NAMALWA (cell line): ENCODE measurements around the gene FUT8.
A peak's percentile ranks its signal among the peaks of the same experiment; 100 is the strongest.

Source experiments
- DNase-seq: peaks from one replicate; pipeline ENCODE4 v3.0.0-alpha.2; 2015; ENCODE audit warnings: low spot score

The FUT8 gene

GRCh38 chr14:65412032-65412846, at the start of gene FUT8:
Gene FUT8 (plus strand): TSS chr14:65412730. CDS start chr14:65561564, 148,834 bp downstream.
- DNase-seq = peak; percentile 87

GRCh38 chr14:65366802-65367565, 45.5 kb upstream of the FUT8 start:
- no peak for DNase-seq

- DNase-seq = no peak
Measured at GRCh38 chr14:65369560-65369959, 43.0 kb upstream of the FUT8 start.

GRCh38 chr14:65370801-65371248, 41.7 kb upstream of the FUT8 start:
- DNase-seq = no peak

GRCh38 chr14:65371784-65372183, 40.7 kb upstream of the FUT8 start:
- DNase-seq = no peak

GRCh38 chr14:65373016-65373670, 39.4 kb upstream of the FUT8 start:
- DNase-seq = no peak

- DNase-seq = no peak
Measured at GRCh38 chr14:65373671-65374039, 38.9 kb upstream of the FUT8 start.

GRCh38 chr14:65377576-65377975, 35.0 kb upstream of the FUT8 start:
- peak; percentile 17 for DNase-seq

GRCh38 chr14:65382586-65382985, 29.9 kb upstream of the FUT8 start:
- no peak for DNase-seq

- DNase-seq = no peak
Measured at GRCh38 chr14:65387171-65387570, 25.4 kb upstream of the FUT8 start.

- DNase-seq = no peak
Measured at GRCh38 chr14:65387628-65388027, 24.9 kb upstream of the FUT8 start.

- DNase-seq = no peak
Measured at GRCh38 chr14:65392296-65392695, 20.2 kb upstream of the FUT8 start.

- no peak for DNase-seq
Measured at GRCh38 chr14:65396082-65396910, 16.2 kb upstream of the FUT8 start.

GRCh38 chr14:65403231-65403630, 9.3 kb upstream of the FUT8 start:
- DNase-seq = no peak

GRCh38 chr14:65408113-65408512, 4.4 kb upstream of the FUT8 start:
- DNase-seq = no peak

- DNase-seq = no peak
Measured at GRCh38 chr14:65410640-65411039, 1.9 kb upstream of the FUT8 start.

- DNase-seq = peak; percentile 67
Measured at GRCh38 chr14:65411656-65412031, 886 bp upstream of the FUT8 start.

GRCh38 chr14:65412856-65413738, 567 bp downstream of the FUT8 start:
- DNase-seq = peak; percentile 64

GRCh38 chr14:65413739-65414045, 1.2 kb downstream of the FUT8 start:
- peak; percentile 37 for DNase-seq

- DNase-seq = peak; percentile 49
Measured at GRCh38 chr14:65414961-65415589, 2.5 kb downstream of the FUT8 start.

GRCh38 chr14:65415613-65416012, 3.1 kb downstream of the FUT8 start:
- no peak for DNase-seq
